ENCODE data around the gene CNOT2.

Gene CNOT2

GRCh38 chr12:70242695-70243509 is at the start of gene CNOT2:
CNOT2 (plus strand) TSS chr12:70243433; CDS start chr12:70278227, 34,794 bp downstream.
- peak; percentile 89 for DNase-seq (ENCODE audit: low spot score)

- DNase-seq (ENCODE audit: low spot score) = no peak
Observed at GRCh38 chr12:70194076-70194475, 49.2 kb upstream of the CNOT2 start.

GRCh38 chr12:70196811-70197281 is 46.4 kb upstream of the CNOT2 start:
- peak; percentile 97 for DNase-seq (ENCODE audit: low spot score)

GRCh38 chr12:70197345-70197744 is 45.9 kb upstream of the CNOT2 start:
- DNase-seq (ENCODE audit: low spot score) = peak; percentile 35

- no peak for DNase-seq (ENCODE audit: low spot score)
Observed at GRCh38 chr12:70213707-70214106, 29.5 kb upstream of the CNOT2 start.

GRCh38 chr12:70214972-70215617 is 28.1 kb upstream of the CNOT2 start:
- no peak for DNase-seq (ENCODE audit: low spot score)

- no peak for DNase-seq (ENCODE audit: low spot score)
Observed at GRCh38 chr12:70217416-70217815, 25.8 kb upstream of the CNOT2 start.

GRCh38 chr12:70221626-70222025 is 21.6 kb upstream of the CNOT2 start:
- DNase-seq (ENCODE audit: low spot score) = peak; percentile 95

- DNase-seq (ENCODE audit: low spot score) = peak; percentile 60
Observed at GRCh38 chr12:70227911-70228310, 15.3 kb upstream of the CNOT2 start.

- no peak for DNase-seq (ENCODE audit: low spot score)
Observed at GRCh38 chr12:70230934-70231606, 12.2 kb upstream of the CNOT2 start.

GRCh38 chr12:70236990-70237389 is 6.2 kb upstream of the CNOT2 start:
- no peak for DNase-seq (ENCODE audit: low spot score)

- no peak for DNase-seq (ENCODE audit: low spot score)
Observed at GRCh38 chr12:70240673-70241072, 2.6 kb upstream of the CNOT2 start.

- peak; percentile 32 for DNase-seq (ENCODE audit: low spot score)
Observed at GRCh38 chr12:70241845-70242244, 1.4 kb upstream of the CNOT2 start.

GRCh38 chr12:70243510-70244371 is 508 bp downstream of the CNOT2 start:
- peak; percentile 59 for DNase-seq (ENCODE audit: low spot score)

- no peak for DNase-seq (ENCODE audit: low spot score)
Observed at GRCh38 chr12:70244409-70244808, 1.2 kb downstream of the CNOT2 start.

- no peak for DNase-seq (ENCODE audit: low spot score)
Observed at GRCh38 chr12:70245458-70245857, 2.2 kb downstream of the CNOT2 start.

GRCh38 chr12:70246580-70246979 is 3.3 kb downstream of the CNOT2 start:
- DNase-seq (ENCODE audit: low spot score) = no peak

- DNase-seq (ENCODE audit: low spot score) = no peak
Observed at GRCh38 chr12:70247653-70248199, 4.5 kb downstream of the CNOT2 start.

- no peak for DNase-seq (ENCODE audit: low spot score)
Observed at GRCh38 chr12:70248876-70249275, 5.6 kb downstream of the CNOT2 start.

GRCh38 chr12:70249903-70250302 is 6.7 kb downstream of the CNOT2 start:
- no peak for DNase-seq (ENCODE audit: low spot score)

GRCh38 chr12:70251226-70251625 is 8.0 kb downstream of the CNOT2 start:
- no peak for DNase-seq (ENCODE audit: low spot score)

Measured in cerebellar cortex (tissue), 1 donor.